ENCODE results near the gene TMEM198.

Gene TMEM198

DNA sequence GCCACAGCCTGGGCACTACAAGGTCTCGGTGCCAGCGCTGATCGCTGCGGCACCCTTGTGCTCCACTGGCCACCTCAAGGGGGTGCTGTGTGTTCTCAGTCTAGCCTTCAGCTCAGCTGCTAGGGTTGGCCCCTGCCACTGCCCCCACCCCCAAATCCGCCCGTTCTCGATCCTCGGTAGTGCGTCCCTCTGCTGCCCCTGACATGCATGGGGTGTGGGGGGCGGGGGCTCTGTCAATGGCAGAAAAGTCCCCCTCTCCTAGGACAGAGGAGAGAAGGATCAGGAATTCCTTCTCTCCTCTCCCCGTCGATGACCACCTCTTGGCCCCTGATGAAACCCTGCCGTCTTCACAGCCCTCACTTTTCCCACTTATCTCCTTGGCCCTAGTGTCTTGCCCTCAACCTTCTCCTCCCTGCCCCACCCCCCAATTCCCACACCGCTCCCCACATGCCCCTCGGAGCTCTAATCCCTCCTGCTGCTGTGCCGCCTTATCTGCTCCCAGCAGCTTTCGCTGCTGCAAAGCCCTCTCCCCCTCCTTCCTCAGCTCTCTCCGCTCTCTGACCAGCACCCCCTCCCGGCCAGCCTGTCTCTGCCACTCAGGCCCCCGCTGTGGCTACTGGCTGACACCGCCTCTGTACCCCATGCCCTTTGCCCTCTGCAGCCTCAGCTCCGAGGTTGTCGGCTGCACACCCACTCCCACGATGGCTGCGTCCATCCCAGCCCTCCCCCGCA, 33.9 kb upstream of the TMEM198 start:
- peak; percentile 45 for DNase-seq

DNA sequence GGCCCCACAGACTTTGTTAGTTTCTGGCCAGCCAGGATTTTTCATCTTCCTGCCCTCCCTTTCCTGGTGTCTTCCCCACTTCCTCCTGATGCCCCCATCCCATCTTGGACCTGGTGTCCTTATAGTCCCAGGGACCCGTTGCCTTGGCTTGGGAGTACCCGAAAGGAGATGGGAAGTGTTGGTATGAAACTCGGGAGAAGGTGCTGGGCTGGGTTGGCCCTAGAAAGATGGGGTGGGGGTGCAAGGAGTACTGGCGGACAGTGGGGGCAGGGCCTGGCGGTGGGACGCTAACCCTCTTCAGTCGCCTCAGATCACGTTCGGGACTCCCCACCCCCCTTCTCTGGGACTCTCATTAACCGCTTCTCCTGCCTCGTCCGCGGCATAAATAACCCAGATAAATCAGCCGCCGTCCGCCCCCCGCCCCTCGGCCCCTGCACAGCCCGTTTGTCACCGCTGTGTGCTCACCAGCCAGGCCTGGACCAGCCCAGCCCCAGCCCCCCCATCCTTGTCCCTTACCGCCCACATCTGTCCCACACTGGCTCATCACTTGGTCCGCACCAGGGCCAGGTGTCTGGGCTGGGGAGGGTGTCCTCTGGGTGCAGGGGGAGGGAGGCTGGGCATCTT, 33.2 kb upstream of the TMEM198 start:
- no peak for DNase-seq

DNA sequence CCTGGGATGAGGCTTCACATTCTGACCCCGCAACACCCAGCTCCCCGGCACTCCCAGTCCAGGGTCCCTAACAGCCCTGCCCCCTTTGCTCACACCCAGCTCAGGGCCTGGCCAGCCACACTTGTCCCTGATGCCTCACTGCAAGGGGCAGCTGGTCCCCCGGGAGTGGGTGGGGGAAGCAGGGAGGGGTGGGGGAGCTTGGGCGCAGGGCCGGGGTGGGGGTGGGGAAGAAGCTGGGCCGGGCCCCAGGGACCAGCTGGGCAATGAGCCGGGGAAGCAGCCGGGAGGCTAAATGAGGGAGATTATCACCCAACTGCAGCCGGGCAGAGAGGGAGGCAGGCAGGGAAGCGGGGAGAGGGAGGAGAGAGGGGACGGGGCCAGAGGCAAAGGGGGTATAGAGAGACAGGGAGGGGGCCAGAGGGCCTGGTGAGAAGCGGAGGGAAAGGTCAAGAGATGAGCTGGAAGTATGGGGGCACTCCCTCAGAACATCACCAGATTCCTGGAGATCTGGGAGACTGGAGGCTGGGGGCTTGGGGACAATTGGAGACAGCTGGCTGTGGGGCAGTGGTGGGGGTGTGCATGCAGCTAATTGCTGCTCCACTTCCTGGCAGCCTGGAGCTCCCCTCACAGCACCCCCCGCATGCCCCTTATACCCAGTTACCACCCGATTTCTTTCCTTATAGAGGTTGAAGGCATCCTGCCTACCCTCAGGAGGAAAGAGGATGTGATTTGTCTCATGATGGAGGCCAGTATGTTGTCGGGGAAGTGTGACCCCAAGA, 32.1 kb upstream of the TMEM198 start:
- DNase-seq: no peak

DNA sequence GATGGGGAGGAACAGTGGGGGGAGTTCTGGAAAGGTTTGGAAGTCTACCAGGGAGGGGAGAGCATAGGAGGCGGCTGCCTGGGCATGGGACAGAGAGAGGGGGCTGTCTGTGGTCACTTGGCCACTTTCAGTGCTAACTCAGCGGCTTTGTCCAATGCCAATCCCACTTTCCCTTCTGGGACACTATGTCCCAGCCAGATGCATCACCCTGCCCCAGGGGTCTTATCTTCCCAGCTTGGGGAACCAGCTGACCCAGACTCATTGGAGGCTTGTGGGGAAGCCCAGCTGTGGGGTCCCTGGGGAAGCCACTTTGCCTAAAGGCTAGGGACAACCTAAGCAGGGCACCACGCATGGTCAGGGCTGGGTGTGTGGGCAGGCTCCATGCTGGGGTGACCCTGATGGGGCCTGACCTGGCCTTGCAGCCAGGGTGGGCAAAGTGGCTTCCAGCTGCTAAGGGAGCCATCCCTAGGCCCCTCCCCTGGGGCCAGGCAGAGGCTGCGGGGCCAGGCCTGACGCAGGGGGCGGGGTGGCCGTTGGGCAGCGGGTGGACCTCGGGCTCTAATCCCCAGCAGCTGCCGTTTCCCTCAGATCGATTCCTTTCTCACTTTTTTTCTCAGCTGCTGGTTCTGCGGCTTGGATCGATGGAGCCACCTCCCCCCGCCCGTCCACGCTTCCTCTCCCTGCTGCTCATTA, 31.2 kb upstream of the TMEM198 start:
- DNase-seq: no peak

DNA sequence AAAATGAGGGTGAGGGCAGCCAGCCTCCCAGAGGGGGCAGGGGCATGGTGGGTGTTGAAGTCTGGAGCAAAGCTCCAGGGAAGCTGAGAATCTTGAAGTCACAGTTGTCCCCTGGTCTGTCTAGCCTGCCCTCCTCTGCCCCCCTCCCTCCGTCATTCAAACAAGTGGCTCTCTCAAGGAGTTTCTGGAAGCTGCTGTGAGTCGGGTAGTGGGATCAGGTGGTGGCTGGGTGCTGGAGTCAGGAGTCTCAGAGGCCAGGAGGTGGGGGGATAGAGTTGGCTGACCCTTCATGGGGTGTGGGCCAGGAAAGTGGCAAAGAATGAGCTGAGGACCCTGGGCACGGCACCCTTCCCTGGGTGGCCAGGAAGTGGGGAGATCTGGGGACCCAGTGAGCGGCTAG, 30.0 kb upstream of the TMEM198 start:
- no peak for DNase-seq

DNA sequence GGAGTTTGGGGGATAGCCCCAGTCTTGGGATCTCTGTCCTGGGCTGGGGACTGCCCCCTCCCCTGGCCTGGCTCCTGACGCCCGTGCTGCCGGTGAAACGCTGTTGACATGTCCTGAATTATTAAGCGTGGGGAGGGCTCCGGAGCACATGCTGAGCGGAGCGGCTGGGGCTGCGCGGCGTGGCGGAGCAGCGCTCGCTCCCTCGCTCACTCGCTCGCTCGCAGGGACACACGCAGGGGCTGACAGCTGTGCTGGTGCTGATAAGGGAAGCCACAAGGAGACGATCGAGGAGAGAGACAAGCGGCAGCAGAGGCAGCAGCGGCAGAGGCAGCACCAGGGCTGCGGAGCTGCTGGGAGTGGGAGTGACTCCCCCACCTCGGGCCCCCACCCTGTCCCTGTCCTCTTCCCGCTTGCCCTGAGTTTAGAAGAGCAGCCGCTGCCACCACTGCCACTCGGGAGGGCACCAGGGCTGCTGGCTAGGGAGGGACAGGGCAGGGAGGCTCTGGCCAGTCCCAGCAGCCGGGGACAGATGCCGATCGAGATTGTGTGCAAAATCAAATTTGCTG, 29.5 kb upstream of the TMEM198 start, which contains the start of gene ASIC4:
ASIC4 (plus strand) TSS at position 287 of the 566 bp plus-strand sequence; CDS start at position 530, 243 bp downstream.
- DNase-seq: no peak

DNA sequence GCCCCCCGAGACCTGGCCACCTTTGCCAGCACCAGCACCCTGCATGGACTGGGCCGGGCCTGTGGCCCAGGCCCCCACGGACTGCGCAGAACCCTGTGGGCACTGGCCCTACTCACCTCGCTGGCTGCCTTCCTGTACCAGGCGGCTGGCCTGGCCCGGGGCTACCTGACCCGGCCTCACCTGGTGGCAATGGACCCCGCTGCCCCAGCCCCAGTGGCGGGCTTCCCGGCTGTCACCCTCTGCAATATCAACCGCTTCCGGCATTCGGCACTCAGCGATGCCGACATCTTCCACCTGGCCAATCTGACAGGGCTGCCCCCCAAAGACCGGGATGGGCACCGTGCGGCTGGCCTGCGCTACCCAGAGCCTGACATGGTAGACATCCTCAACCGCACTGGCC, 29.0 kb upstream of the TMEM198 start:
- DNase-seq: no peak

DNA sequence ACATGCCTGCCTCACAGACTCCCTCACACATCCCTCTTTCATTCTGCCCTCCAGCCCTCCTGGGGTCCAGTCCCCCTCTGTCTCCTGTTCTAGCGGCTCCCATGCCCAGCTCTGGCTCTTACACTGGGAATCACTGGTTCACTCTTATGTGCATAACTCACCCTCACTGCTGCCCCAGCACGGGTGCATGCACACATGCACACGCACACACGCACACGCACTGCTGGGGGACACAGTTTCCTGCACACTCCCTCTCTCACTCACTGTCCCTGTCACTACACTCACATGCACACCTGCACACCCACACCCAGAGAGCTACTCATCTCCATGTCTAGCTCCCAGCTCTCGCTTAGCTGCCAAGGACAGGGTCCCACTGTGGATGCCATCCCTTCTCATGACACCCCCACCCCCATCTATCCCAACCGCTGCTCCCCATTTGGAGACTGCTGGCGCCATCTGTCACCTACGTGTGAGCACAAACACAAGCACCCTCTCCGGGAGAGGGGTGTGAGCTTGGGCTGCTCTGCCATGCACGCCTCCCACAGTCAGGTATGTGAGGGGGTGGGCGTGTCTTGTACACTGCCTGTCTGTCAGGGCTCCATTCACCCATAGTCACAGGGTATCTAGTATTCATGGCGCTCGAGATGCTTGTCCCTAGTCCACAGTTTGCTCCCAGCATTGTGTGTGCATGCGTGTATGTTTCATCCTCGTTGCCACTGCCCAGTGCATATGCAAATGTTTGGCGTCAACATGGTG, 27.8 kb upstream of the TMEM198 start:
- DNase-seq: no peak

DNA sequence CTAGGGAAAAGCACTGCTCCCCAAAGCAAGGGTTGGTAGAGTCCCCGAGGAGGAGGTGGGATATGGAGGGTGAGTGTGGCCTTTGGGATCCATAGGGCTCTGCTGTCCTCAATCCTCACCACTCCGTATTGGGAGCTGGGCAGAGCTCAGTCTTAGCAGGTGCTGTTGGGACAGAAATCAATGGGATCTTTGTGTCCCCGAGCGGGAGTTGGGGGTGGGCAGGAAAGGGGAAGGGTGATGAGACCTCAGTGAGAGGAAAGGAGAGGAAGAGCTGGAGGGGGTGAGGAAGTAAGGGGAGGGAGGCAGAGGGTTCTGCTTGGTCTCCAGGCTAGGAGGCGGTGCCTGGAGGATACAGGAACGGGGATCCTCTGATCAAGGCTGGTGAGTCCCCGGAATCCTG, 26.9 kb upstream of the TMEM198 start:
- DNase-seq: no peak

DNA sequence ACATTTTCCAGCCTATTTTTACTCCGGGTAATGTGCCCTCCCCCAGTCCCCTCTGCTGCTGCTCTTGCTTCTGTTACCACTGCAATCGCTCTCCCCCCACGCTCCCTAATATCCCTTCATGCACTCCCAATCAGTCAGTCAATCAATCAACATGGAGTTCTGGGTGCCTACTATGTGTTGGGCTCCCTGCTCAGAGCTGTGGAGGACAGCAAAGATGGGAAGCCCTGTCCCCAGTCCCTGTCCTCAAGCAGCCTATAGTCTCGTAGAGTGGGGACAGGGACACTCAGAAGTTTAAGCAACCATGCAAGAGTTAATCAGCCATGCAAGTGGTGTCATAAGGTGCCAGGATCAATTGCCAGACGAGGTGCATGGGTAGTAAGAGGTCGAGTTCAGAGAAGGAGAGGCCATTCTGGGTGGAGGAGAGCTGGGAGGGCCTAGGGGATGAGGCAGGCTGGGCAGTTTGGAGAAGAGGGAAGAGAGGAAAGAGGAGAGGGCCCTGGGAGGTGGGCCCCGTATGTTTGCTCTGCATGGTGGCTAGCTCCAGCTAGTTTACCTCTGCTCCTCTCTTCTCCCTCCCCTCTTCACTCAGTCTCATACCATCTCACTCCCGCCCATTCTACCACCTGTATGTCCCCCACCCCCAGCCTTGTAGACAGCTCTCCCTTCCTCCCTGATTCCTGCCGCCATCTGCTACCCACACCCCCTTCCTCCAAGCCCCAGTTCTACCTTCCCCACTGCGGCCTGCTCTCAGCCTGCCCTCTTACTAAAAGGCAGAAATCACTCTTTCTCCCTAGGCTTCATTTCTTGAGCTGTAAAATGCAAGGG, 25.7 kb upstream of the TMEM198 start:
- DNase-seq: no peak

DNA sequence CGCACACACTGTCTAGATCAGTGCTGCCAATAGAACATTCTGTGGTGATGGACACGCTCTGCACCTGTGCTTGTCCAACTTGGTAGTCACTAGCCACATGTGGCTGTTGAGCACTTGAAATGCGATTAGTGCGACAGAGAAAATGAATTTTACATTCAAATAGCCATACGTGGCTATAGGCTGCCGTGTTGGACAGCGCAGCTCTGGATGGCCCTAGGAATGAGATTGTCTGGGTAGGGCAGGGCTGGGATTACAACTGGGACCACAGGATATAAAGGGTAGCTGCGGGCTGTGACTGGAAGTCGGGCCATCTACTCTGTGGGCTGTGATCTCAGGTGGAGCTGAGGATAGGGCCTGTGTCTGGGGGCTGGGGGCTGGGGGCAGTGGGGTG, 24.3 kb upstream of the TMEM198 start:
- no peak for DNase-seq

DNA sequence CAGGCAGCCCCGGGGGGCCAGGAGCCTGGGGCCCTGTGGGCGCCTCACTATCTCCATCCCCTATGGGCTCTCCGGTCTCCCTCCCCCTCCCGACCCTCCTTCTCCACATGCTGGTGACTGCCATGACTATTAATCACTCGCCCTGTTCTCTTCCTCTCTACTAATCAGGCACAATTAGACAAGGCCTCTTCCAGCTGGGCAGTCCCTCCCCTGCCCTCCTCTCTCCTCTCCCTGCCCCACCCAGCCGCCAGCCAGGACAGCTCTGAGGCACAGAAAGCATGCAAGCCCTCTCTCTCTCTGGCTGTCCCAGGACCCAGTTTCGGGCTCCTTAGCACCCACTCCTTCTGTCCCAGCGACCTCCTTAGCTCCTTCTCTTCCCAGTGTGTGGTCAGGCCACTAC, 23.7 kb upstream of the TMEM198 start:
- no peak for DNase-seq

DNA sequence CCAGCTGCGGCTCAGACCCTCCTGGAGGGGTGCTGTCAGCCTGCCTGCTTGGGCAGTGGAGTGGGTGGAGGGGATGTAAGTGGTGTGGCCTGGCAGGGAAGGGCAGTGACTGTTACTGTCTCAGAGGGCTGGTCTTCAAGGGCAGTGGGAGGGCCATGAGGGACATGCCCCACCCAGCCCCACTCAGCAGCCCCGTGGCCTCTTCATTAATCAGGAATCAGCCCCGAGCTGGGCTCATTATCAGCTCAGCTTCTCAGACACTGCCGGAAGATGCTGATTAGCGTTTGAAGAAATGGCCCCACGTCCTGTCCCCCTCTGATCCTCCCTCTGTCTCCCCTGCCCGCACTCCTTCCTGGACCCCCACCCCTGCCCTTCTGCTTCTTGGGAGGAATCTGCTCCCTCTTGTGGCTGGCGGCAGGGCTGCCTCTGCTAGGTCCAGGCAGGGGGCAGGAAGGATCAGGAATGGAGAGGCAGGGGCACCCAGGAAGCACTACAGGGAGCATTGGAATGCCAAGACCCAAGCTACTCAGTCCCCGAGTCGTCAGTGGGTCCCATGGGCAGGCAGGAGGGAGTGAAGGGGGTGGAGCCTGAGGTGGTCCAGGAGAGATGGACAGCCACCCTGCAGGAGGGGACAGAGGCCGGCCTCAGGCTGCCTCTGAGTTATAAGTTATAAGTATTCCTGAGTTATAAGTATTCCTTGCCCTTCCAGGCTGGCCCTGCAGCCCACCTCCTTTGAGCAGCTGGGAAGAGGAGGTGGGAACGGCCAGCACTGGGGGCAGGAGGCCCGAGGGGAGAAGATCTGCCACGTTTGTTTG, 22.6 kb upstream of the TMEM198 start:
- DNase-seq: no peak

DNA sequence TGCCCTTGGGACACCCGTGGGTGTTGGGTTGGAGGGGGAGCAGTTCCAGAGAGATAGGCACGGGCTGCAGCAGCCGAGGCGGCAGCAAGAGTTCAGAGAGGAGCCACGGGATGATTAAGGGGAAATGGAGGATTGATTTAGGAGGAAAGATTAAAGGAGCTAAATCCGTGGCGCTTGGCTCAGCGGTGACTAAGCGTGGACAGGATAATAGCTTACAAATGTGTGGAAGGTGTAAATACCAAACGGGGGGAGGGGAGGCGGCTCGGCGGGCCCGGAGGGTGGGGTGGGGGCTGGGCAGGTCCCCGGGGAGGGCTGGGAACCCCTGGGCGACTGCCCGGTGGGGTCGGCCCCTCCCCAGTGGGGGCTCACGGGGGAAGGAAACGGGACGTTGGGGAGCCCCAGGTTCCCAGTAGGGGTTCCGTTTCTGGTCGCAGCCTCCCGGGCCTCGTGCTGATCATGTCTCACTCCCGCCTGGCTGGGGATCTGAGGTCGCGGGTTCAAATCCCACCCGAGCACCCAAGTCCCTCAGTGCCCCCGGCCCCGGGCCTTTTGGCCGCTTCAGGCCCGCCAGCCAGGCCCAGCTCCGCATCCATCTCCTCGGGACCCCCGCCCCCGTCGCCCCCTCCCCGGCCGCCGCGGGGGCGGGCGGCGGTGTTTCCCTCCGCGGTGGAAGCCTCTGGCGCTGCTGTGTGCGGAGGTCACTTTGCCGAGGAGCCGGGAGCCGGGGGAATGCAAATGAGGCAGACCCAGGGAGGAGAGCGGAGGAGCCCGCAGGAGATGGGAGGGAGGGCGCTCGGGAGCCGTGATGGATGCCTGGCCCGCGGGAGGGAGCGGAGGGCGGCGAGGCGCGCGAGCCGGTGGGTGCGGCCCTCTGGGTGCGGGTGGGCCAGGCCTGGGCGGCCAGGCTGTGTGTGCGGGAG, 21.5 kb upstream of the TMEM198 start:
- DNase-seq: no peak

DNA sequence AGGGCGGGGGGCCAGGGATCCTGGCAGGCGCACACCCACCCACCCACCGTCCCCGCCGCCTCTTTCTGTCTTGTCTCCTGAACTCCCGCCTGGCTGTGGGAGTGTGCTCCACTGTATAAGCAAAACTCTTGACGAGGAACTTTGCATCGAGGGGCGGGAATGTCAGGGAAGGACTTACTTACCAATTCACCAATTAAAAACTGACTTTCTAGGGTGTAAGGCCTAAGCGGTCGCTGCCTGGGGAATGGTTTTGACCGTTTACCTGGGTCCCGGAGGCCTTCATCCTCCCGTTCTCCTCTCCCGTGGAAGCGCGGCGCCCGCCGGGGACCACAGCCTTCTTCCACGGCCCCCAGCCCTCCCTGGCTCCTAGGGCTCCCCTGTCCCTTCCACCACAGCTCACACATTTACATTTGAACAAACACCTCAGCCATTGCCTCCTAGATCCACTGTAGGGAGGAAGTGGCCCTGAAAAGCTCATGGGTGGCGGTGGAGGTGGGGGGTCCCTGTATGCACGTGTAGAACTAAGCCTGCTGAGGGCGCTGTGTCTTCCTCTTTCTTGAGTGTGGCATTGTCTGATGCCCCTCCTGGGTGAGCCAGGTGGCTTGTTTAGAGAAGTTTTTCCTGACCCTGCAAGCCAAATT, 20.7 kb upstream of the TMEM198 start:
- no peak for DNase-seq

DNA sequence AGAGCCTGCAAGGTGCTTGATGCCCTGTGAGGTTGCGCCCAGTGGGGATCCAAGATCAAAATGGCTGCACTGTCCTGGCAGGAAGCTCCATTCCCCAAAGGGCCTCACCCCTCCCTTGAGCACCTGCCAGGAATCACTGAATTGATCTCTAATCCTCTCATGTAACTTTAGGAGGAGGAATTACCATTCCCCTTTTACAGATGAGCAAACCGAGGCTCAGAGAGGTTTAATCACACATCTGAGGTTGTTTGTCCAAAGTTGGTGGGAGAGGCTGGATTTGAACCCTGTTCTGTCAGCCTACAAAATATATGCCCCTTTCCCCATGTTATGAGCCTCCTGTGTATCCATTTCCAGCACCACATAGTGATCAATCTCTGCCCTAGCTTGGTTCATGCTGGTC, 19.0 kb upstream of the TMEM198 start:
- no peak for DNase-seq

DNA sequence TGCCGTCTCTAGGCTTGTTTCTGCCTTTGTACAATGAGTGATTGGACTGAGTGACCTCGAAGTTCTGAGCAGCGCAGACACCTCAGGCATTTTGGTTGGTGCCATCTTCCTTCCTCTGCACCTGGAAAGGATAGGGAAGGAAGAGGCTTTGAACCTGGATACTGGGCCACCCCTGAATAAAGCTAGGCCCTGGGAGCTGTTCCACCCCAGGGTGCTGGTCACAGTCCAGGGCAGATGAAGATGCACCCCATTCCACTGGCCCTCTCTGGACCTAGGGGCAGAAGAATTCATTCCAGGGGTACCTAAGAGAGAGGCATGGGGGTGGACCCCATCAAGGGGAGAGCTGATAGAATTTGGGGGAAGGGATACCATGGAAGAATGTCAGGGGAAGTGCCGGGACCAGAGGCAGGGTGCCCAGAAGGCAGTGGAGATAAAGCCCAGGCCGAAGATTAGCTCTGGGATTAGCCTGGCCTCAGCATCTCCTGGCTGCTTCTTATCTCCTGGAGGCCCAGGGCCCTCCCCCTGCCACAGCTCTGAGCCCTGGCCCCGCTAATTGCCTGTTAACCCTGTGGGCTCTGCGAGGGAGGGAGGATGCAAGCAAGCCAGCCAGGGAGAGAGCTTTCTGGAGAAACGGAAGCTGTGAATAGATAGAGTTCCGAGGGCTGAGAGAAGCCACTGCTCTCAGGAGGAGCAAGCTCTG, 18.1 kb upstream of the TMEM198 start:
- no peak for DNase-seq

All from activated CD4-positive, CD25-positive, alpha-beta regulatory T cell treated with anti-CD3 and anti-CD28 coated beads, Interleukin-2, amount 50 U/mL, for 72 hours (primary cell).